Keratinocyte (primary cell): ENCODE data around the gene UXS1. TPM values are rescaled to one million over a fixed set of nuclear protein-coding genes. Genes with fewer than 3 reads are reported as not detected.

Experiments
- DNase-seq: peaks from one replicate; pipeline ENCODE4 v3.0.0-alpha.2; 2011; ENCODE audit warnings: low read depth, missing footprints, low spot score
- FAIRE-seq: peaks from 2 replicates; lab custom pipeline; 2011; peaks lifted over from hg19 to GRCh38; lab: Jason Lieb, UNC
- H2AFZ ChIP-seq: 2 replicates; pipeline ENCODE4 v1.6.0; 2012; ENCODE audit warnings: low read length, control low read depth, inconsistent platforms; ENCODE audit not compliant: control insufficient read depth
- H3K27ac ChIP-seq: 2 replicates; pipeline ENCODE4 v1.5.1; 2011; ENCODE audit warnings: low read length; ENCODE audit not compliant: control insufficient read depth, insufficient read depth
- H3K27me3 ChIP-seq: 3 replicates; pipeline ENCODE4 v1.6.0; 2011; ENCODE audit warnings: low read length; ENCODE audit not compliant: control insufficient read depth, insufficient read depth; ENCODE audit errors: extremely low read depth
- H3K36me3 ChIP-seq, 2 experiments: 2 replicates in 1 of 2; 3 replicates in 1 of 2; pipeline ENCODE4 v1.5.1; 2011; ENCODE audit warnings: low read length in 2 of 2, mild to moderate bottlenecking in 1 of 2; ENCODE audit not compliant: control insufficient read depth in 2 of 2, insufficient read depth in 2 of 2; ENCODE audit errors: extremely low read depth in 1 of 2
- H3K4me1 ChIP-seq: 3 replicates; pipeline ENCODE4 v1.5.1; 2011; ENCODE audit warnings: low read length; ENCODE audit not compliant: control insufficient read depth, insufficient read depth; ENCODE audit errors: extremely low read depth
- H3K4me2 ChIP-seq: 3 replicates; pipeline ENCODE4 v1.6.0; 2011; ENCODE audit warnings: low read depth, low read length; ENCODE audit not compliant: control insufficient read depth, insufficient read depth; ENCODE audit errors: extremely low read depth
- H3K4me3 ChIP-seq, 3 experiments: fragments of 200-600 bp in 1 of 3; sonication (generic) in 1 of 3; 2 replicates in 2 of 3; 3 replicates in 1 of 3; pipeline ENCODE4 v1.5.1; 2011 to 2016; ENCODE audit warnings: low read length in 3 of 3, mild to moderate bottlenecking in 3 of 3, control low read depth in 2 of 3, inconsistent platforms in 1 of 3, low read depth in 1 of 3, mixed read lengths in 1 of 3, mixed run types in 1 of 3, moderate library complexity in 1 of 3; ENCODE audit not compliant: control insufficient read depth in 2 of 3, insufficient read depth in 2 of 3; ENCODE audit errors: extremely low read depth in 1 of 3
- H3K79me2 ChIP-seq: 2 replicates; pipeline ENCODE4 v1.6.0; 2012; ENCODE audit warnings: low read length; ENCODE audit not compliant: control insufficient read depth, insufficient read depth
- H3K9ac ChIP-seq: 3 replicates; pipeline ENCODE4 v1.6.0; 2011; ENCODE audit warnings: low read length; ENCODE audit not compliant: control insufficient read depth, insufficient read depth; ENCODE audit errors: extremely low read depth
- H3K9me1 ChIP-seq: 3 replicates; pipeline ENCODE4 v1.6.0; 2011; ENCODE audit warnings: low read length; ENCODE audit not compliant: control insufficient read depth, insufficient read depth; ENCODE audit errors: extremely low read depth
- H3K9me3 ChIP-seq: 2 replicates; pipeline ENCODE4 v1.5.1; 2012; ENCODE audit warnings: low read depth, low read length; ENCODE audit not compliant: control insufficient read depth
- H4K20me1 ChIP-seq: 3 replicates; pipeline ENCODE4 v1.6.0; 2011; ENCODE audit warnings: low read length; ENCODE audit not compliant: control insufficient read depth, insufficient read depth; ENCODE audit errors: extremely low read depth
- EZH2 ChIP-seq: IDR thresholded peaks from one replicate; pipeline ENCODE4 v1.6.1; 2012; ENCODE audit warnings: inconsistent platforms, mild to moderate bottlenecking, low read length, moderate library complexity
- dilution Hi-C: fragments of 300-500 bp; cut with MboI; formaldehyde crosslinking; loops from one replicate; pipeline ENCODE4 v1.7.0; 2020; ENCODE audit warnings: low sequenced_read_pairs; ENCODE audit not compliant: extremely low pct_ligation_motif_present
- polyA plus RNA-seq, 5 experiments: library from polyadenylated mRNA; depleted of rRNA in 3 of 5; stranded (reverse) in 3 of 5; stranded (forward) in 1 of 5; unstranded in 1 of 5; fragments of >200 nt; gene quantifications; 1 replicate in 1 of 5; 2 replicates in 3 of 5; 3 replicates in 1 of 5; pipeline versions ENCODE4 v1.2.1 to v1.2.3, GENCODE V29; 2011 to 2012; ENCODE audit warnings: missing spikeins in 2 of 5, low read depth in 1 of 5, low replicate concordance in 1 of 5
- TF ChIP-seq, protein P1 (sequence below), 3 experiments: IDR thresholded peaks in 1 of 3; conservative IDR thresholded peaks in 1 of 3; optimal IDR thresholded peaks in 1 of 3; 2 replicates in 2 of 3; 3 replicates in 1 of 3; pipeline versions ENCODE3 to v1.5.1; 2011; ENCODE audit warnings: low read length in 3 of 3, mild to moderate bottlenecking in 3 of 3, moderate library complexity in 2 of 3, control low read depth in 1 of 3, inconsistent platforms in 1 of 3; ENCODE audit not compliant: insufficient read depth in 2 of 3; ENCODE audit errors: extremely low read depth in 1 of 3

The UXS1 gene
- polyA plus RNA-seq, 1 donor (not counting 4 experiments of a cell fraction or from before 2014, with no cell fraction given): 43.5 TPM

DNA sequence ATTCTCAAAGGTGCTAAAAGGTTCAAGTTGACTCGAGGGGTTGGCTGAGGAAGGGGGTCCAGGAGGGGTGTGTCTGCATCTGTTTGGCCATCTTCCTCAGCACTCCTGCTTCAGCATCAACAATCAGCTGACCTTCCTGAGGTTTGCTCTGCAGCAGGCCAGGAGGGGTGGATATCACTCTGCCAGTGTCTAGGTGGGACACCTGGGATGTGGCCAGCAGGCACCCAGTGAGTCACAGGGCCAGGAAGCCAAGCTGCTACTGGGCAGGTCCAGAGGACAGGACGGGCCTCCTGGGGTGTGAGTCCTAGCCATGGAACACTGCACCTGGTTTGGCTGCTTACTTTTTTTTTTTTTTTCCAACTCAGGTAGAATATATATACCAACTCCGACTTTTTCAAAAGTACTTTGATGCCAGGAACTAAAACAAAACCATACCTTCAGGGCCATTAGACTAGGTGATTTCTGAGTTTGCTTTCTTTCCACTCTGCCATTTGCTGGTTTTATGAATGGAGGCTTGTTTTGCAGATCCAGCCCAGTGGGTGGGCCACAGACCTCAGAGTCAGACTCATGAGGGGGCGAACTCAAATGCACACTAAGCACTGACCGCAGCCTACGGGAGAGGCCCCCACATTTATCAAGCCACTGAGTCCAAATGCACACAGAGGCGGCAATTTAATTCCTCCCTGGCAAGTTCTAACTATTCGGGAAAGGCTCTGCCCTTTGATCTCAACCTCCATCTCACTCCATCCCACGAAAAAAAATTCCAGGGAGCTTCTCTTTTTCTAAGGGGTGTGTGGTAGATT lies 76.0 kb downstream of the UXS1 start:
- Histone ChIP-seq H3K27ac (no peak overlapping the region), H3K4me1 (no peaks in the 10 kb centered on the region), H3K9me3 (no peaks in the 10 kb centered on the region), H3K27me3 (no peaks in the 10 kb centered on the region), H4K20me1 (no peaks in the 10 kb centered on the region), H3K4me3 (no peak overlapping the region), H3K9me1 (no peaks in the 10 kb centered on the region), H3K9ac (no peak overlapping the region), H2AFZ (no peak overlapping the region), H3K36me3 (peaks cover 12 to 22% of the 10 kb centered on the region in 2 experiments), H3K4me2 (no peak overlapping the region), H3K79me2 (no peaks in the 10 kb centered on the region)
- dilution Hi-C loops: no loop called here
- TF ChIP-seq, protein P1, sequence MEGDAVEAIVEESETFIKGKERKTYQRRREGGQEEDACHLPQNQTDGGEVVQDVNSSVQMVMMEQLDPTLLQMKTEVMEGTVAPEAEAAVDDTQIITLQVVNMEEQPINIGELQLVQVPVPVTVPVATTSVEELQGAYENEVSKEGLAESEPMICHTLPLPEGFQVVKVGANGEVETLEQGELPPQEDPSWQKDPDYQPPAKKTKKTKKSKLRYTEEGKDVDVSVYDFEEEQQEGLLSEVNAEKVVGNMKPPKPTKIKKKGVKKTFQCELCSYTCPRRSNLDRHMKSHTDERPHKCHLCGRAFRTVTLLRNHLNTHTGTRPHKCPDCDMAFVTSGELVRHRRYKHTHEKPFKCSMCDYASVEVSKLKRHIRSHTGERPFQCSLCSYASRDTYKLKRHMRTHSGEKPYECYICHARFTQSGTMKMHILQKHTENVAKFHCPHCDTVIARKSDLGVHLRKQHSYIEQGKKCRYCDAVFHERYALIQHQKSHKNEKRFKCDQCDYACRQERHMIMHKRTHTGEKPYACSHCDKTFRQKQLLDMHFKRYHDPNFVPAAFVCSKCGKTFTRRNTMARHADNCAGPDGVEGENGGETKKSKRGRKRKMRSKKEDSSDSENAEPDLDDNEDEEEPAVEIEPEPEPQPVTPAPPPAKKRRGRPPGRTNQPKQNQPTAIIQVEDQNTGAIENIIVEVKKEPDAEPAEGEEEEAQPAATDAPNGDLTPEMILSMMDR (optimal IDR thresholded peaks at IDR 0.05 in 1 of 3, IDR thresholded peaks at IDR 0.05 in 1 of 3, conservative IDR thresholded peaks at IDR 0.05 in 1 of 3; ENCODE audit: extremely low read depth in 1 of 3, insufficient read depth in 2 of 3, low read length in 3 of 3): no peak
- TF ChIP-seq EZH2: no peak
- FAIRE-seq (no peak), DNase-seq (no peak)

GRCh38 chr2:106117347-106117746 lies 76.8 kb downstream of the UXS1 start:
- DNase-seq (no peak), FAIRE-seq (no peak)
- Histone ChIP-seq H4K20me1 (no peaks in the 10 kb centered on the region), H3K9ac (no peak overlapping the region), H3K27me3 (no peaks in the 10 kb centered on the region), H3K27ac (no peak overlapping the region), H3K9me1 (no peaks in the 10 kb centered on the region), H3K9me3 (no peaks in the 10 kb centered on the region), H3K4me3 (no peak overlapping the region), H2AFZ (no peak overlapping the region), H3K4me1 (no peaks in the 10 kb centered on the region), H3K36me3 (peaks cover 9 to 17% of the 10 kb centered on the region in 2 experiments), H3K79me2 (no peaks in the 10 kb centered on the region), H3K4me2 (no peak overlapping the region)
- no peak for TF ChIP-seq EZH2
- TF ChIP-seq, protein P1 (optimal IDR thresholded peaks at IDR 0.05 in 1 of 3, IDR thresholded peaks at IDR 0.05 in 1 of 3, conservative IDR thresholded peaks at IDR 0.05 in 1 of 3; ENCODE audit: extremely low read depth in 1 of 3, insufficient read depth in 2 of 3, low read length in 3 of 3): no peak
- dilution Hi-C loops: no loop called here
